K562 (cell line): Measurements from ENCODE around the gene SET. TPM values are rescaled to one million over a fixed set of nuclear protein-coding genes. Genes with fewer than 3 reads are reported as not detected.
A peak's percentile ranks its signal among the peaks of the same experiment; 100 is the strongest.

Experiments
- ATAC-seq: fragments of 200-7000 bp; cut with Tn5 transposase; 3 replicates; pipeline ENCODE4 v1.9.1; 2020; ENCODE audit warnings: moderate library complexity
- BruUV-seq: library from RNA; stranded (reverse); fragments of 400-500 nt; replicated peaks from 2 replicates; lab custom pipeline; 2021; lab: Mats Ljungman, UMichigan
- CTCF ChIA-PET: fragments of 300-600 bp; formaldehyde crosslinking; extraction: SDS; loops from one replicate; lab custom pipeline; 2021; ENCODE audit warnings: low intra/inter-chr PET ratio; lab: Yijun Ruan, JAX
- POLR2A ChIA-PET: fragments of 300-600, 350-650 bp; sonication (Branson Sonifier 250); formaldehyde crosslinking; extraction: SDS; loops from one replicate; lab custom pipeline; 2021; ENCODE audit warnings: antibody characterized with exemption, inconsistent platforms; lab: Yijun Ruan, JAX
- DNase-seq, 4 experiments: peaks; one replicate each; pipeline versions ENCODE4 v3.0.0 to v3.0.0-alpha.2; 2011 to 2018; ENCODE audit warnings: low spot score in 3 of 4, mixed read lengths in 3 of 4; ENCODE audit errors: extremely low read depth in 1 of 4
- FAIRE-seq: peaks from 2 replicates; lab custom pipeline; 2011; peaks lifted over from hg19 to GRCh38; lab: Jason Lieb, UNC
- H2AFZ ChIP-seq: 2 replicates; pipeline ENCODE4 v1.6.0; 2011; ENCODE audit warnings: low read depth, low read length, control low read depth, inconsistent platforms
- H3K27ac ChIP-seq: fragments of 200-600 bp; 3 replicates; pipeline ENCODE4 v1.8.0; 2011; ENCODE audit warnings: low read depth, mild to moderate bottlenecking, control low read depth, inconsistent platforms, low read length, moderate library complexity, mixed read lengths; ENCODE audit errors: extremely low read depth
- H3K27me3 ChIP-seq, 2 experiments: fragments of 300-600 bp in 1 of 2; 2 replicates in 1 of 2; 3 replicates in 1 of 2; pipeline versions ENCODE4 v1.6.0 to v1.8.0; 2011; ENCODE audit warnings: inconsistent platforms in 2 of 2, low read length in 2 of 2, mild to moderate bottlenecking in 1 of 2, mixed read lengths in 1 of 2, moderate library complexity in 1 of 2; ENCODE audit not compliant: control insufficient read depth in 2 of 2, insufficient read depth in 2 of 2
- H3K36me3 ChIP-seq: fragments of 300-600 bp; 3 replicates; pipeline ENCODE4 v1.8.0; 2011; ENCODE audit warnings: mild to moderate bottlenecking, low read length, inconsistent platforms; ENCODE audit not compliant: control insufficient read depth, insufficient read depth
- H3K4me1 ChIP-seq, 2 experiments: fragments of 200-600 bp in 1 of 2; replicated peaks in 1 of 2; 2 replicates in 1 of 2; 3 replicates in 1 of 2; pipeline versions ENCODE4 v1.5.1 to v1.8.0; 2011; ENCODE audit warnings: inconsistent platforms in 2 of 2, low read length in 2 of 2, mild to moderate bottlenecking in 1 of 2, mixed read lengths in 1 of 2, moderate library complexity in 1 of 2; ENCODE audit not compliant: control insufficient read depth in 2 of 2, insufficient read depth in 2 of 2
- H3K4me2 ChIP-seq: 2 replicates; pipeline ENCODE4 v1.6.1; 2011; ENCODE audit warnings: low read length, control low read depth, inconsistent platforms, mixed read lengths; ENCODE audit not compliant: insufficient read depth
- H3K4me3 ChIP-seq: fragments of 200-600 bp; sonication (generic), shearing (Covaris generic); 2 replicates; pipeline ENCODE4 v1.5.1; 2016; ENCODE audit warnings: control low read depth, inconsistent platforms
- H3K79me2 ChIP-seq: fragments of 200-600 bp; 3 replicates; pipeline ENCODE4 v1.8.0; 2011; ENCODE audit warnings: low read length, inconsistent platforms; ENCODE audit not compliant: control insufficient read depth, insufficient read depth
- H3K9ac ChIP-seq, 2 experiments: 2 replicates each; pipeline versions ENCODE4 v1.6.0 to v1.6.1; 2011; ENCODE audit warnings: low read depth in 2 of 2, low read length in 2 of 2, control low read depth in 1 of 2, inconsistent platforms in 1 of 2, mild to moderate bottlenecking in 1 of 2, mixed read lengths in 1 of 2; ENCODE audit not compliant: insufficient read depth in 1 of 2
- H3K9me1 ChIP-seq: one replicate; pipeline ENCODE4 v1.6.0; 2011; ENCODE audit warnings: inconsistent platforms, mild to moderate bottlenecking, low read length, moderate library complexity; ENCODE audit not compliant: control insufficient read depth, insufficient read depth
- H3K9me3 ChIP-seq: replicated peaks from 2 replicates; pipeline ENCODE4 v1.5.1; 2011; ENCODE audit warnings: low read depth, low read length, inconsistent platforms; ENCODE audit not compliant: control insufficient read depth, insufficient read depth
- H4K20me1 ChIP-seq: replicated peaks from 2 replicates; pipeline ENCODE4 v1.6.1; 2011; ENCODE audit warnings: low read length, inconsistent platforms, mixed read lengths; ENCODE audit not compliant: control insufficient read depth, insufficient read depth
- NFATC3 ChIP-seq: fragments of 450-650 bp; IDR thresholded peaks from 2 replicates; pipeline ENCODE4 v1.6.1; 2017; ENCODE audit warnings: mild to moderate bottlenecking
- ZNF253 ChIP-seq: fragments of 250-450 bp; sonication (Bioruptor Pico); conservative IDR thresholded peaks from 2 replicates; pipeline ENCODE4 v1.6.1; 2021; ENCODE audit warnings: mild to moderate bottlenecking
- WGBS: fragments of 100-300 bp; shearing (Covaris generic); methylation state at CpG from one replicate; pipeline ENCODE4 v1.1.6; 2016; ENCODE audit warnings: low coverage, mixed read lengths; ENCODE audit not compliant: insufficient coverage; ENCODE audit errors: missing lambda C conversion rate; 5-methylcytosine and 5-hydroxymethylcytosine counted together
- in situ Hi-C: fragments of 300-500 bp; cut with MboI; formaldehyde crosslinking; loops from 4 replicates; pipeline ENCODE4 v1.15.0; 2018; ENCODE audit warnings: inconsistent platforms, mixed read lengths
- intact Hi-C: fragments of 100-400 bp; cut with micrococcal nuclease; formaldehyde crosslinking; loops from 2 replicates; pipeline ENCODE4 v1.14.2; 2022
- polyA plus RNA-seq, 8 experiments: library from polyadenylated mRNA; depleted of rRNA in 4 of 8; stranded (reverse) in 5 of 8; unstranded in 3 of 8; fragments of >200 nt; fragmentation: Nextera tagmentation in 2 of 8; fragmentation: Illumina TruSeq in 1 of 8; extraction: Ambion mirVana in 2 of 8; extraction: Trizol in 1 of 8; gene quantifications; 2 replicates each; pipeline versions ENCODE4 v1.2.1 to v1.2.3, GENCODE V29; 2011 to 2014; ENCODE audit warnings: inconsistent platforms in 1 of 8, missing spikeins in 1 of 8
- total RNA-seq, 7 experiments: library from RNA; depleted of rRNA in 6 of 7; stranded (reverse); fragments of >200 nt in 6 of 7; fragmentation: Illumina TruSeq in 2 of 7; extraction: Trizol in 2 of 7; gene quantifications; 2 replicates each; pipeline versions ENCODE4 v1.2.1 to v1.2.3, GENCODE V29; 2011 to 2021; ENCODE audit warnings: low replicate concordance in 1 of 7
- TF ChIP-seq, protein P1 (sequence below): sonication (generic); formaldehyde crosslinking; IDR thresholded peaks from 2 replicates; pipeline ENCODE4 v1.8.0; 2022; ENCODE audit warnings: mild to moderate bottlenecking, missing genetic modification reagents, borderline replicate concordance
- TF ChIP-seq, protein P2 (sequence below), 2 experiments: fragments of 450-650 bp; formaldehyde crosslinking in 1 of 2; IDR thresholded peaks; 2 replicates each; pipeline versions ENCODE4 v1.4.0 to v1.6.1; 2014 to 2020; ENCODE audit warnings: mild to moderate bottlenecking in 2 of 2, borderline replicate concordance in 1 of 2, low read depth in 1 of 2

SET gene
- total and polyA plus RNA-seq, 9 of the 15 experiments (the other 6 are each of a cell fraction or from before 2014, with no cell fraction given), result 404 to 1,447 (median 907) TPM

DNA sequence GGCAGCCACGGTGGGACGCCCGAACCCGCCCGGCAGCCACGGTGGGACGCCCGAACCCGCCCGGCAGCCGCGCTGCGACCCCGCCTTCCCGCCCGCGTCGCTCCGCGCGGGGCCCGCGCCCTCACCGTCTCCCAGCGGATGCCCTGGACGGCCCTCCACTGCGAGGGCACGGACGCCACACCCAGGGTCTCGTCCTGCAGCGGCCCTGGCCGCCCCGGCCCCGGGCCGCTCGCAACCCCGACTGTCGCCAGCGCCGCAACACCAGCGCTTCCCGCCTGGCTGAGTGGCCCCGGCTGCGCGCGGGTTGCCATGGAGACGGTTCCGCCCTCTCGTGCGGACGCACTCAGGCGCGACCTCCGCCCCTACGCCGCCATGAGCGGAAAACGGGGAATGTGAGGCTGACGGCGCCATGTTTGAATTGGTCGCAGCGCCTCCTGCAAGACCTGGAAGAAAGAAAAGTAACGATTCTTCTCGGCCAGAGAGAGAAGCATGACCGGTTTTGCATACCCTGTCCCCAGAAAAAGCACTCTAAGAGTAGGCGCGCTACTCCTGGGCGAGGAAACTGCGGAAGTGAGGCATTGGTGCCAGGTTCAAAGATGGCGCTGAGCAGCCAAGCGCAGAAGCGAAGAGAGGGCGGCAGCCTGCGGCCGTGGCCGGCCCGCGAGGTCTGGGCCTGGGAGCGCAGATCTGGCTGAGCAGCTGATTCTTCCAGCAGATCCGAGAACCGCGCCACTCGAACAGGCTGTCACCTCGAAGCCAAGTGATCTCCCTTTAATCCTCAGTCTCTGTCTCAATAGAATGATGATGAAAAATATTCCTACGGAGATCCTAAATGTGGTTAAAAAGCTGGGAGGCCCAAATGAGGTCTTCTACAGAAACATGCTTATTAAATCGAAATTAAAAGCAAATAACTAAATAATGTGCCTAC is 32.3 kb upstream of the SET start, which contains the start of gene DYNC2I2:
Gene DYNC2I2 (minus strand): TSS at position 432 of the 928 bp plus-strand sequence. CDS start 121 bp downstream, at position 311.
- Histone ChIP-seq H3K4me3 (peak within 1 kb of the TSS; percentile 68), H3K9me3 (no peaks in the 10 kb centered on the region), H3K27ac (peak within 1 kb of the TSS; percentile 99), H3K4me2 (peak within 1 kb of the TSS; percentile 98), H3K9ac (peak within 1 kb of the TSS; percentile 95 to 99), H2AFZ (peak within 1 kb of the TSS; percentile 99), H3K36me3 (peaks cover 15% of the 10 kb centered on the region; the same call in 2 of the 3 replicates), H3K79me2 (peaks cover 32% of the 10 kb centered on the region), H3K4me1 (peaks cover 5 to 28% of the 10 kb centered on the region in 2 experiments; a peak in 4 of 5 replicates), H3K27me3 (no peaks in the 10 kb centered on the region; a peak in 1 of 5 replicates), H3K9me1 (no peaks in the 10 kb centered on the region), H4K20me1 (no peaks in the 10 kb centered on the region)
- DNase-seq (peak; percentile 99 to 100 (median 100)), ATAC-seq (peak; percentile 95), FAIRE-seq (peak; percentile 88)
- in situ Hi-C loops, result no loop called here
- intact Hi-C loops, result loop anchor here (1.0 kb wide), 1 partner anchor 33 kb away; the partner anchor contains the start of gene SET
- under 1% methylated on average over 82 of the region's 86 CpGs for WGBS
- BruUV-seq, result TSS peak; percentile 93
- POLR2A ChIA-PET, result interaction anchor here (0.6 to 1.9 kb wide), 6 partner anchors 8 to 324 kb away, joined by 3 to 8 read pairs (median 3); no protein-coding TSS in a partner anchor
- CTCF ChIA-PET, result no interaction called here
- TF ChIP-seq ZNF253 (CRISPR knock-in tag) (no peak), NFATC3 (no peak)
- TF ChIP-seq, protein P1, sequence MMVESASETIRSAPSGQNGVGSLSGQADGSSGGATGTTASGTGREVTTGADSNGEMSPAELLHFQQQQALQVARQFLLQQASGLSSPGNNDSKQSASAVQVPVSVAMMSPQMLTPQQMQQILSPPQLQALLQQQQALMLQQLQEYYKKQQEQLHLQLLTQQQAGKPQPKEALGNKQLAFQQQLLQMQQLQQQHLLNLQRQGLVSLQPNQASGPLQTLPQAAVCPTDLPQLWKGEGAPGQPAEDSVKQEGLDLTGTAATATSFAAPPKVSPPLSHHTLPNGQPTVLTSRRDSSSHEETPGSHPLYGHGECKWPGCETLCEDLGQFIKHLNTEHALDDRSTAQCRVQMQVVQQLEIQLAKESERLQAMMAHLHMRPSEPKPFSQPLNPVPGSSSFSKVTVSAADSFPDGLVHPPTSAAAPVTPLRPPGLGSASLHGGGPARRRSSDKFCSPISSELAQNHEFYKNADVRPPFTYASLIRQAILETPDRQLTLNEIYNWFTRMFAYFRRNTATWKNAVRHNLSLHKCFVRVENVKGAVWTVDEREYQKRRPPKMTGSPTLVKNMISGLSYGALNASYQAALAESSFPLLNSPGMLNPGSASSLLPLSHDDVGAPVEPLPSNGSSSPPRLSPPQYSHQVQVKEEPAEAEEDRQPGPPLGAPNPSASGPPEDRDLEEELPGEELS (CRISPR knock-in tag), result no peak; the same call in 1 of the 2 replicates
- TF ChIP-seq, protein P2, sequence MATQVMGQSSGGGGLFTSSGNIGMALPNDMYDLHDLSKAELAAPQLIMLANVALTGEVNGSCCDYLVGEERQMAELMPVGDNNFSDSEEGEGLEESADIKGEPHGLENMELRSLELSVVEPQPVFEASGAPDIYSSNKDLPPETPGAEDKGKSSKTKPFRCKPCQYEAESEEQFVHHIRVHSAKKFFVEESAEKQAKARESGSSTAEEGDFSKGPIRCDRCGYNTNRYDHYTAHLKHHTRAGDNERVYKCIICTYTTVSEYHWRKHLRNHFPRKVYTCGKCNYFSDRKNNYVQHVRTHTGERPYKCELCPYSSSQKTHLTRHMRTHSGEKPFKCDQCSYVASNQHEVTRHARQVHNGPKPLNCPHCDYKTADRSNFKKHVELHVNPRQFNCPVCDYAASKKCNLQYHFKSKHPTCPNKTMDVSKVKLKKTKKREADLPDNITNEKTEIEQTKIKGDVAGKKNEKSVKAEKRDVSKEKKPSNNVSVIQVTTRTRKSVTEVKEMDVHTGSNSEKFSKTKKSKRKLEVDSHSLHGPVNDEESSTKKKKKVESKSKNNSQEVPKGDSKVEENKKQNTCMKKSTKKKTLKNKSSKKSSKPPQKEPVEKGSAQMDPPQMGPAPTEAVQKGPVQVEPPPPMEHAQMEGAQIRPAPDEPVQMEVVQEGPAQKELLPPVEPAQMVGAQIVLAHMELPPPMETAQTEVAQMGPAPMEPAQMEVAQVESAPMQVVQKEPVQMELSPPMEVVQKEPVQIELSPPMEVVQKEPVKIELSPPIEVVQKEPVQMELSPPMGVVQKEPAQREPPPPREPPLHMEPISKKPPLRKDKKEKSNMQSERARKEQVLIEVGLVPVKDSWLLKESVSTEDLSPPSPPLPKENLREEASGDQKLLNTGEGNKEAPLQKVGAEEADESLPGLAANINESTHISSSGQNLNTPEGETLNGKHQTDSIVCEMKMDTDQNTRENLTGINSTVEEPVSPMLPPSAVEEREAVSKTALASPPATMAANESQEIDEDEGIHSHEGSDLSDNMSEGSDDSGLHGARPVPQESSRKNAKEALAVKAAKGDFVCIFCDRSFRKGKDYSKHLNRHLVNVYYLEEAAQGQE (IDR thresholded peaks at IDR 0.05; ENCODE audit: borderline replicate concordance), result peak; percentile 42; the same call in 1 of the 2 replicates
- TF ChIP-seq, protein P2 (CRISPR knock-in tag; IDR thresholded peaks at IDR 0.05; ENCODE audit: low read depth), result peak; percentile 77
